Neural cell (in vitro differentiated cells): ENCODE data around the gene GPR146. TPM values are rescaled to one million over a fixed set of nuclear protein-coding genes. Genes with fewer than 3 reads are reported as not detected.

ENCODE experiments used
- H2AFZ ChIP-seq: fragments of 200-600, 300-800 bp; sonication (generic), shearing (Covaris generic); 2 replicates; pipeline ENCODE4 v1.6.0; 2014; ENCODE audit warnings: low read depth, mild to moderate bottlenecking, antibody characterized with exemption, low read length, moderate library complexity
- H3F3A ChIP-seq: fragments of 200-600 bp; shearing (Covaris generic); 2 replicates; pipeline ENCODE4 v1.6.1; 2016; ENCODE audit warnings: mild to moderate bottlenecking, moderate library complexity, mixed read lengths, antibody characterized with exemption, low read length; ENCODE audit not compliant: insufficient read depth, poor library complexity, severe bottlenecking
- H3K27ac ChIP-seq: fragments of 200-600, 300-800 bp; sonication (generic), shearing (Covaris generic); 2 replicates; pipeline ENCODE4 v1.5.1; 2014; ENCODE audit warnings: mild to moderate bottlenecking, low read length, moderate library complexity
- H3K27me3 ChIP-seq: fragments of 300-800, 200-600 bp; sonication (generic), shearing (Covaris generic); 2 replicates; pipeline ENCODE4 v1.6.0; 2014; ENCODE audit warnings: mild to moderate bottlenecking, low read depth, low read length, moderate library complexity; ENCODE audit not compliant: insufficient read depth
- H3K36me3 ChIP-seq: fragments of 300-800, 200-600 bp; sonication (generic), shearing (Covaris generic); 2 replicates; pipeline ENCODE4 v1.5.1; 2014; ENCODE audit warnings: mild to moderate bottlenecking, antibody characterized with exemption, low read length, moderate library complexity; ENCODE audit not compliant: insufficient read depth
- H3K4me2 ChIP-seq: fragments of 300-800, 200-600 bp; sonication (generic), shearing (Covaris generic); 2 replicates; pipeline ENCODE4 v1.6.0; 2014; ENCODE audit warnings: mild to moderate bottlenecking, low read length
- H3K4me3 ChIP-seq: fragments of 300-800, 200-600 bp; sonication (generic), shearing (Covaris generic); 2 replicates; pipeline ENCODE4 v1.5.1; 2014; ENCODE audit warnings: mild to moderate bottlenecking, low read length, moderate library complexity
- H3K79me2 ChIP-seq: fragments of 200-600 bp; shearing (Covaris generic); replicated peaks from 2 replicates; pipeline ENCODE4 v1.6.0; 2014; ENCODE audit warnings: mild to moderate bottlenecking, low read length, moderate library complexity; ENCODE audit not compliant: insufficient read depth
- H3K9ac ChIP-seq: fragments of 300-800, 200-600 bp; sonication (generic), shearing (Covaris generic); 2 replicates; pipeline ENCODE4 v1.6.1; 2016; ENCODE audit warnings: mild to moderate bottlenecking, low read length, mixed read lengths
- H3K9me2 ChIP-seq: fragments of 200-600 bp; shearing (Covaris generic); 2 replicates; pipeline ENCODE4 v1.6.1; 2016; ENCODE audit warnings: mild to moderate bottlenecking, low read length, mixed read lengths; ENCODE audit not compliant: insufficient read depth
- H3K9me3 ChIP-seq: fragments of 200-600, 300-800 bp; sonication (generic), shearing (Covaris generic); 2 replicates; pipeline ENCODE4 v1.6.1; 2016; ENCODE audit warnings: mild to moderate bottlenecking, mixed run types, low read length, moderate library complexity, mixed read lengths
- H4K20me1 ChIP-seq: fragments of 200-600 bp; shearing (Covaris generic); 2 replicates; pipeline ENCODE4 v1.6.1; 2016; ENCODE audit warnings: mild to moderate bottlenecking, mixed run types; ENCODE audit not compliant: insufficient read depth
- EP300 ChIP-seq: fragments of 450-650 bp; conservative IDR thresholded peaks from 2 replicates; pipeline ENCODE4 v1.6.1; 2014; ENCODE audit warnings: antibody characterized with exemption, mild to moderate bottlenecking, moderate library complexity; ENCODE audit not compliant: poor library complexity, severe bottlenecking
- EZH2 ChIP-seq: fragments of 200-600, 300-800 bp; shearing (Covaris generic), sonication (generic); IDR thresholded peaks from 2 replicates; pipeline ENCODE4 v1.6.1; 2014; ENCODE audit warnings: antibody characterized with exemption, low read length, borderline replicate concordance, mild to moderate bottlenecking; ENCODE audit not compliant: insufficient read depth, poor library complexity, severe bottlenecking
- MXI1 ChIP-seq: fragments of 450-650 bp; conservative IDR thresholded peaks from 2 replicates; pipeline ENCODE4 v1.6.1; 2014; ENCODE audit warnings: antibody characterized with exemption, mild to moderate bottlenecking; ENCODE audit not compliant: poor library complexity, severe bottlenecking
- POLR2AphosphoS5 ChIP-seq: IDR thresholded peaks from 2 replicates; pipeline ENCODE4 v1.6.1; 2012
- RAD21 ChIP-seq: fragments of 450-650 bp; conservative IDR thresholded peaks from 2 replicates; pipeline ENCODE4 v1.6.1; 2014; ENCODE audit warnings: antibody characterized with exemption, mild to moderate bottlenecking, moderate library complexity
- SMC3 ChIP-seq: fragments of 450-650 bp; conservative IDR thresholded peaks from 2 replicates; pipeline ENCODE4 v1.6.1; 2014; ENCODE audit warnings: antibody characterized with exemption, mild to moderate bottlenecking, moderate library complexity; ENCODE audit not compliant: poor library complexity
- TAF1 ChIP-seq: IDR thresholded peaks from 2 replicates; pipeline ENCODE4 v1.6.1; 2012; ENCODE audit warnings: low read depth
- polyA plus RNA-seq: library from polyadenylated mRNA; depleted of rRNA; stranded (reverse); fragments of >200 nt; gene quantifications from 2 replicates; pipeline ENCODE4 v1.2.3, GENCODE V29; 2014
- TF ChIP-seq, protein P1 (sequence below): IDR thresholded peaks from 2 replicates; pipeline ENCODE4 v1.6.1; 2012; ENCODE audit warnings: borderline replicate concordance
- TF ChIP-seq, protein P2 (sequence below): fragments of 450-650 bp; IDR thresholded peaks from 2 replicates; pipeline ENCODE4 v1.5.1; 2014; ENCODE audit warnings: antibody characterized with exemption, mild to moderate bottlenecking, moderate library complexity; ENCODE audit not compliant: poor library complexity, severe bottlenecking

Gene GPR146
- polyA plus RNA-seq, 1 donor from 2014 or later: not detected

DNA sequence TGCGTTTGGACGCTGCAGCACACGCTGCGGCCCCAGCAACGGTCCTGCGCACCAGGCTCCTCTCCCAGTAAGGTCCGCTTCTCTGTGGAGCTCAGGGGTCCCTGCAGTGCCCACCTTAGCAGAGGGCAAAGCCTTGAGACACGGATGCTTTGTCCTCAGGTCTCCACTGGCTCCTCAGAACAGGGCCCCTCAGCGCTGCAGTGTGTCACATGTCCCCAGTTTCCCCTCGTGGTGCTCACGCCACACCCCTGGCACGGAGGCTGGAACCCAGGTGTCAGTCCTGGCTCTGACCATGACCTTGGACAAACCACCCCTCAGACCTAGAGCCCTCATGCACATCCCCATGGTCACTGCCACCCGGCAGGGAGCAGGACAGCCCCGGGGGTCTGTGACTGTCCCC lies 23.7 kb downstream of the GPR146 start:
- no peaks in the 10 kb centered on the region for H3K9me2 ChIP-seq
- H3K27ac ChIP-seq: no peak overlapping the region
- H3K9ac ChIP-seq: no peak overlapping the region
- H3F3A ChIP-seq: no peaks in the 10 kb centered on the region
- H3K79me2 ChIP-seq: no peaks in the 10 kb centered on the region
- H2AFZ ChIP-seq: no peak overlapping the region
- TF ChIP-seq, protein P1, sequence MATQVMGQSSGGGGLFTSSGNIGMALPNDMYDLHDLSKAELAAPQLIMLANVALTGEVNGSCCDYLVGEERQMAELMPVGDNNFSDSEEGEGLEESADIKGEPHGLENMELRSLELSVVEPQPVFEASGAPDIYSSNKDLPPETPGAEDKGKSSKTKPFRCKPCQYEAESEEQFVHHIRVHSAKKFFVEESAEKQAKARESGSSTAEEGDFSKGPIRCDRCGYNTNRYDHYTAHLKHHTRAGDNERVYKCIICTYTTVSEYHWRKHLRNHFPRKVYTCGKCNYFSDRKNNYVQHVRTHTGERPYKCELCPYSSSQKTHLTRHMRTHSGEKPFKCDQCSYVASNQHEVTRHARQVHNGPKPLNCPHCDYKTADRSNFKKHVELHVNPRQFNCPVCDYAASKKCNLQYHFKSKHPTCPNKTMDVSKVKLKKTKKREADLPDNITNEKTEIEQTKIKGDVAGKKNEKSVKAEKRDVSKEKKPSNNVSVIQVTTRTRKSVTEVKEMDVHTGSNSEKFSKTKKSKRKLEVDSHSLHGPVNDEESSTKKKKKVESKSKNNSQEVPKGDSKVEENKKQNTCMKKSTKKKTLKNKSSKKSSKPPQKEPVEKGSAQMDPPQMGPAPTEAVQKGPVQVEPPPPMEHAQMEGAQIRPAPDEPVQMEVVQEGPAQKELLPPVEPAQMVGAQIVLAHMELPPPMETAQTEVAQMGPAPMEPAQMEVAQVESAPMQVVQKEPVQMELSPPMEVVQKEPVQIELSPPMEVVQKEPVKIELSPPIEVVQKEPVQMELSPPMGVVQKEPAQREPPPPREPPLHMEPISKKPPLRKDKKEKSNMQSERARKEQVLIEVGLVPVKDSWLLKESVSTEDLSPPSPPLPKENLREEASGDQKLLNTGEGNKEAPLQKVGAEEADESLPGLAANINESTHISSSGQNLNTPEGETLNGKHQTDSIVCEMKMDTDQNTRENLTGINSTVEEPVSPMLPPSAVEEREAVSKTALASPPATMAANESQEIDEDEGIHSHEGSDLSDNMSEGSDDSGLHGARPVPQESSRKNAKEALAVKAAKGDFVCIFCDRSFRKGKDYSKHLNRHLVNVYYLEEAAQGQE: no peak
- no peaks in the 10 kb centered on the region for H3K9me3 ChIP-seq
- H3K27me3 ChIP-seq: no peaks in the 10 kb centered on the region
- H3K36me3 ChIP-seq: no peaks in the 10 kb centered on the region
- no peaks in the 10 kb centered on the region for H4K20me1 ChIP-seq
- no peak overlapping the region for H3K4me3 ChIP-seq
- H3K4me2 ChIP-seq: no peak overlapping the region

DNA sequence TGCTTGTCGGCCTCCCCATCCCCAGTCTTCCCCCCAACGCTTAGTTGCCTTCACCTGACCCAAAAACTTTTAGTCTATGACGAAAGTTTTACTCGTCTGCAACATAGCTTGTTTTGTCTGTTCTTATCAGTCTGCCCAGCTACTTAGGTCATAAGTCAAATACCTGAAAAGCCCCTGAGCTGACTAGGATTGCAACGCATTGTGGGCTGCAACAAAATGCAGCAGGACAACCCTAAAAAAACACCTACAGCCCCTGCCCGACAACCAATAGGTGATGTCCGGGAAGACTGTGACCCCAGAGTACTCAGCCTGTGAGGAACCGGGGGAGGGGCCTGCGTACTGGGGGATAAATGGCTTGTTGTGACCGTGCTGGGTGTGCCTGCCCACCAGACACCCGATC lies 24.3 kb downstream of the GPR146 start:
- H3F3A ChIP-seq: no peaks in the 10 kb centered on the region
- H4K20me1 ChIP-seq: no peaks in the 10 kb centered on the region
- no peak overlapping the region for H3K27ac ChIP-seq

More for the DNA sequence above, 24.3 kb downstream of the GPR146 start:
- no peak overlapping the region for H3K4me2 ChIP-seq
- no peaks in the 10 kb centered on the region for H3K79me2 ChIP-seq
- TF ChIP-seq EP300 (no peak), RAD21 (no peak), EZH2 (no peak), SMC3 (no peak), MXI1 (no peak), TAF1 (no peak), POLR2AphosphoS5 (no peak)
- TF ChIP-seq, protein P1: no peak
- TF ChIP-seq, protein P2, sequence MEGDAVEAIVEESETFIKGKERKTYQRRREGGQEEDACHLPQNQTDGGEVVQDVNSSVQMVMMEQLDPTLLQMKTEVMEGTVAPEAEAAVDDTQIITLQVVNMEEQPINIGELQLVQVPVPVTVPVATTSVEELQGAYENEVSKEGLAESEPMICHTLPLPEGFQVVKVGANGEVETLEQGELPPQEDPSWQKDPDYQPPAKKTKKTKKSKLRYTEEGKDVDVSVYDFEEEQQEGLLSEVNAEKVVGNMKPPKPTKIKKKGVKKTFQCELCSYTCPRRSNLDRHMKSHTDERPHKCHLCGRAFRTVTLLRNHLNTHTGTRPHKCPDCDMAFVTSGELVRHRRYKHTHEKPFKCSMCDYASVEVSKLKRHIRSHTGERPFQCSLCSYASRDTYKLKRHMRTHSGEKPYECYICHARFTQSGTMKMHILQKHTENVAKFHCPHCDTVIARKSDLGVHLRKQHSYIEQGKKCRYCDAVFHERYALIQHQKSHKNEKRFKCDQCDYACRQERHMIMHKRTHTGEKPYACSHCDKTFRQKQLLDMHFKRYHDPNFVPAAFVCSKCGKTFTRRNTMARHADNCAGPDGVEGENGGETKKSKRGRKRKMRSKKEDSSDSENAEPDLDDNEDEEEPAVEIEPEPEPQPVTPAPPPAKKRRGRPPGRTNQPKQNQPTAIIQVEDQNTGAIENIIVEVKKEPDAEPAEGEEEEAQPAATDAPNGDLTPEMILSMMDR: no peak
- no peaks in the 10 kb centered on the region for H3K9me3 ChIP-seq
- no peak overlapping the region for H3K9ac ChIP-seq
- no peaks in the 10 kb centered on the region for H3K36me3 ChIP-seq
- no peak overlapping the region for H2AFZ ChIP-seq
- no peaks in the 10 kb centered on the region for H3K27me3 ChIP-seq
- no peak overlapping the region for H3K4me3 ChIP-seq
- no peaks in the 10 kb centered on the region for H3K9me2 ChIP-seq
